ENCODE results near the gene SYTL4.

Gene SYTL4

GRCh38 chrX:100717363-100717762 is 14.6 kb downstream of the SYTL4 start:
- TF ChIP-seq, protein P1, sequence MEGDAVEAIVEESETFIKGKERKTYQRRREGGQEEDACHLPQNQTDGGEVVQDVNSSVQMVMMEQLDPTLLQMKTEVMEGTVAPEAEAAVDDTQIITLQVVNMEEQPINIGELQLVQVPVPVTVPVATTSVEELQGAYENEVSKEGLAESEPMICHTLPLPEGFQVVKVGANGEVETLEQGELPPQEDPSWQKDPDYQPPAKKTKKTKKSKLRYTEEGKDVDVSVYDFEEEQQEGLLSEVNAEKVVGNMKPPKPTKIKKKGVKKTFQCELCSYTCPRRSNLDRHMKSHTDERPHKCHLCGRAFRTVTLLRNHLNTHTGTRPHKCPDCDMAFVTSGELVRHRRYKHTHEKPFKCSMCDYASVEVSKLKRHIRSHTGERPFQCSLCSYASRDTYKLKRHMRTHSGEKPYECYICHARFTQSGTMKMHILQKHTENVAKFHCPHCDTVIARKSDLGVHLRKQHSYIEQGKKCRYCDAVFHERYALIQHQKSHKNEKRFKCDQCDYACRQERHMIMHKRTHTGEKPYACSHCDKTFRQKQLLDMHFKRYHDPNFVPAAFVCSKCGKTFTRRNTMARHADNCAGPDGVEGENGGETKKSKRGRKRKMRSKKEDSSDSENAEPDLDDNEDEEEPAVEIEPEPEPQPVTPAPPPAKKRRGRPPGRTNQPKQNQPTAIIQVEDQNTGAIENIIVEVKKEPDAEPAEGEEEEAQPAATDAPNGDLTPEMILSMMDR (IDR thresholded peaks at IDR 0.05; ENCODE audit: control insufficient read depth, extremely low read depth, insufficient read depth), result no peak
- no peak overlapping the region for H3K4me3 ChIP-seq (ENCODE audit: low read depth, low read length)
- no peak for DNase-seq (ENCODE audit: low read depth)

DNA sequence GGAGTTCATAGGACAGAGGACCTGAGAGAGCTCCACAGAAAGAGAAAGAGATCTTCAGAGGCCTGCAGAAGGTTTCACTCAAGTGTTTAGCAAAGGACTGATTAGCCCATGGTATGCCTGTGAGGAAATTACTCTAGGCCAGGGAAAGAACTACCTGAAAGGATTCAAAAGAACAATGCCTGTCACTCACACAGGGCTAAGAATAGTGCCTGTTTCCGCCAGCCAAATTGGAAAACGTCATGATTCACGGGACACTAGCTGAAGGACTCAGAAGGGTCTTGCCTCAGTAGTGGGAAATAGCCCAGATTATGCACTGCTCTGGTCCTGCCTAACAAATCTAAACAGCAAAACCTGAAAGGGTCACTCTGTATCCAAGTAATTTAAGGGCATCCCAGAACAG is 21.1 kb downstream of the SYTL4 start:
- no peak for DNase-seq (ENCODE audit: low read depth)
- TF ChIP-seq, protein P1 (IDR thresholded peaks at IDR 0.05; ENCODE audit: control insufficient read depth, extremely low read depth, insufficient read depth), result no peak
- no peak overlapping the region for H3K4me3 ChIP-seq (ENCODE audit: low read depth, low read length)

DNA sequence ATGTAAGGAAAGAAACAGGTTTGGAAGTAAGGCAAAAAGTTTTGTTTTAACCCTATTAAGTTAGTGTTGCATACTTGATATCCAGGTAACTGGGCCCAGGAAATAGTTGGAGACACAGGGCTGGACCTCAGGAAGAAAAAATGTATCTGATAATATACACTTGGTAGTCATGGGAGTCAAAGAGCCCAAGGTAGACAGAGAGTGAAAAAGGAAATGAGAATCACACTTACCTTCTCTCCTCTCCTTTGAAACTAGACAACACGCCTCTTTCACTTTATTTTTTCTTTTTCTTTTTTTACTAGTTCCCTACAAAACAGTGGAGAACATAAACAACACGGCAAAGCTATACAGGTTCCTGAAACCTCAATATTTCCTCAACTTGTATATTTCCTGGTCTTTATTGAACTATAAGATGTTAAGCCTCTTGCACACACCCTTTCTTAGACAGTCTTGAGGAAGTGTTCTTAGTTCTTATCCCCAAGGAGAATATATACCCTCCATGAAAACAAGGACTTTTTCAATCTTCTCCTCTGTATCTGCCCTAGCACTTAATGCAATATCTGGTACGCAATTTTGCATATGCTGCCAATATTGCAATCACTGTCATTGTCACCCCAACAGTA is 27.2 kb downstream of the SYTL4 start:
- no peak overlapping the region for H3K4me3 ChIP-seq (ENCODE audit: low read depth, low read length)
- TF ChIP-seq, protein P1 (IDR thresholded peaks at IDR 0.05; ENCODE audit: control insufficient read depth, extremely low read depth, insufficient read depth), result no peak
- no peak for DNase-seq (ENCODE audit: low read depth)

- TF ChIP-seq, protein P1 (IDR thresholded peaks at IDR 0.05; ENCODE audit: control insufficient read depth, extremely low read depth, insufficient read depth), result no peak
- DNase-seq (ENCODE audit: low read depth), result no peak
- no peak overlapping the region for H3K4me3 ChIP-seq (ENCODE audit: low read depth, low read length)
Observed at GRCh38 chrX:100700809-100701208, 31.1 kb downstream of the SYTL4 start.

DNA sequence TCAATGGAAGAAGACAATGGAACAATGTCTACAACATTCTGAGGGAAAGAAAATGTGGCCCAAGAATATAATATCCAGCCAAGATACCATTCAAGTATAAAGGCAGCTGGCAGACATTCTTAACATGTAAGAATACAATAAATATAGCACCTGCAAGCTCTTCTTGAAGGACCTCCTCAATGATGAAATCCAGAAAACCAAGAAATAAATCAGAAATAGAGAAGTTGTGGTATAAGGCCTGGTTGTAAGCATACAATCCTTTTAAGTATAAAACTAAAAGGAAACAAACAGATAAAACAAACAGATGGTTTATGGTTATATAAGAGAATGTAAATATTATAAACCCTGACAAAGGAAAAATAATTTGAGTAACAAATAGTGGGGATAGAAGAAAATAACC is 33.4 kb downstream of the SYTL4 start:
- TF ChIP-seq, protein P1 (IDR thresholded peaks at IDR 0.05; ENCODE audit: control insufficient read depth, extremely low read depth, insufficient read depth), result no peak
- H3K4me3 ChIP-seq (ENCODE audit: low read depth, low read length), result no peak overlapping the region
- no peak for DNase-seq (ENCODE audit: low read depth)

DNA sequence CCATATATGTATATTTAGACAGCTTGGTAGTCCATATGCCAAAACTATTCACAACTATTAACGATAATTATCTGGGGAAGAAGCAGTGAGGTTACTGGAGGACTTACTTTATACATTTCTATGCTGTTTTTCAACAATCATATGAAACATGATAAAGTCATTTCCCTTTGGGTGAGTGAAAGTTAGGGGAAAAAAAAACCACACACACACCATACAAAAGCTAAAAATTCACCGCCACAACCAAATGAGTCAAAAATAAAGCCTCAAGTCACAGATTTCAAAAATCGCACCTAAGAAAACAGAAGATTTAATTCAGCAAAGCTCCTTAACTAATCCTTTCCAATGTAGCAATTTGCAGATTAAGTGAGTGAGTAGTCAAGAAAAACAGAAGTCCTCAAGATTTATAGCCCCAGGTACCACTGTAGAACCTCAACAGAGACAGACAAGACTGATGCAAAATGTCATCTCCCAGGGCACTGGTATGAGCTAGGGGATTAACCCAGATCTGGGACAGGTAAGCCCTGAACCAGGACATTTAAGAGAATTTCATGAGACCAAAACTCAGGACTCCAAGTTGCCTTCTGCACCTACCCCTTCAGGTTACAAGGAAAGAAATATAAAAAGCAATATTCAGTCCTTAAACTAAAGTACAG is 35.1 kb downstream of the SYTL4 start:
- TF ChIP-seq, protein P1 (IDR thresholded peaks at IDR 0.05; ENCODE audit: control insufficient read depth, extremely low read depth, insufficient read depth), result no peak
- DNase-seq (ENCODE audit: low read depth), result no peak

DNA sequence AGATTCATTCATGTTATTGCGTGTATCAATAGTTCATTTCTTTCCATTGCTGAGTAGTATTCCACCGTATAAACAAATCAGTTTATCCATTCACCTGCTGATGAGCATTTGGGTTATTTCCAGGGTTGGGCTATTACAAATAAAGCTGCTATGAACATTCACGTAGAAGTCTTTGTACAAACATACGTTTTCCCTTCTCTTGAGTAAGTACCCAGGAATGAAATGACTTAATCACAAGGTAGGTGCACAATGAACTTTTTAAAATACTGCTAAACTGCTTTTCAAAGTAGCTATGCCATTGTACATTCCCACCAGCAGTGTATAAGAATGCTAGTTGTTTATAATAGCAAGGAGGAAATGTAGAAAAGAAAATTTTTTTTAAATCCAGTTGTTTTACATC is 35.9 kb downstream of the SYTL4 start:
- no peak for DNase-seq (ENCODE audit: low read depth)
- TF ChIP-seq, protein P1 (IDR thresholded peaks at IDR 0.05; ENCODE audit: control insufficient read depth, extremely low read depth, insufficient read depth), result no peak
- H3K4me3 ChIP-seq (ENCODE audit: low read depth, low read length), result no peak overlapping the region

More for the DNA sequence above, 35.1 kb downstream of the SYTL4 start:
- no peak overlapping the region for H3K4me3 ChIP-seq (ENCODE audit: low read depth, low read length)
